ENCODE results near the gene SOWAHC. TPM values are rescaled to one million over a fixed set of nuclear protein-coding genes. Genes with fewer than 3 reads are reported as not detected.

Gene SOWAHC
- total and polyA plus RNA-seq, 2 of the 13 experiments (the other 11 are each of a cell fraction or from before 2014, with no cell fraction given) = 21.2 to 22.5 TPM

DNA sequence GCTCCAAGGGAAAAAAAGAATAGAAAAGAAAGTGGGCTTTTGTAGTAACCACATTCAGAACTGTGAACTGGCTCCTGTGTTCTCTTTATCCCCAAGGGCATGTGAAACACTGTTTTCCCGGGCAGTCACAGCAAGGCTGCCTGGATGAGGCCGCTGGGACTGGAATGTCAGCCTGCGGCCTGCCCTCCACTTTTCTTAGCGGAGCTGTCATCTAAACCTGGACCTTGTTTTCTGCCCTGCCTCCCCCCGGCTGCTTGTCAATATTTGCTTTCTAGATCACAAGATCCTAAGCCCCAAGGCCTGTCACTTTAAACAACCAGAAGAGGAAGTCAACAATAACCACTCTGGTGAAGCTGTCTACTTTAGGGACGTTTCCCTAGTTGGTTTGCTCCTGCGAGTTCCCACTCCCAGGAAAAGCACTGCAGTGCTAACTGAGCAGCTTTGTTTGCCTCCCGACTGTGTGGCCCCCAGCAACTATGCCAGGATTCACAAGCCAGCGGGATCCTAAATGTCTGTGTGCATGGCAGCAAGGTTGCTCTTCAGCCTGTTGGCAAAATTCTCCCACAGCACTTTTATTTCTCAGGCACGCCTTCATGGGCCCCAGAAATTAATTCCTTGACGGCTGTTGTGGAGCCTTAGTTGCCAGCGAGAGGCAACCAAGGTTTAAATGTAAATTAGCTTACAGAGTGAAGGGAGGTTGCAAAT, 30.6 kb downstream of the SOWAHC start (continued):
- TF ChIP-seq KLF9 (CRISPR knock-in tag; IDR thresholded peaks at IDR 0.05; ENCODE audit: low read depth) (0 out of 2 replicates have a peak, but pooled peaks have one; percentile 56), ZNF235 (CRISPR knock-in tag; IDR thresholded peaks at IDR 0.05; ENCODE audit: borderline replicate concordance) (peak; percentile 93; the same call in 1 of the 2 replicates), RERE (CRISPR knock-in tag; IDR thresholded peaks at IDR 0.05; ENCODE audit: low read depth) (peak; percentile 98), SOX13 (IDR thresholded peaks at IDR 0.05) (peak; percentile 83), SOX13 (CRISPR knock-in tag; conservative IDR thresholded peaks at IDR 0.05 in 1 of 2, IDR thresholded peaks at IDR 0.05 in 1 of 2) (peak in 1 of 2 experiments; percentile 96; a peak in 2 of 4 replicates), ZNF562 (CRISPR knock-in tag; IDR thresholded peaks at IDR 0.05; ENCODE audit: borderline replicate concordance) (no peak), ZMYM4 (CRISPR knock-in tag; IDR thresholded peaks at IDR 0.05) (peak; percentile 98), SMAD3 (CRISPR knock-in tag; IDR thresholded peaks at IDR 0.05) (peak; percentile 99), ZNF317 (CRISPR knock-in tag; IDR thresholded peaks at IDR 0.05) (peak; percentile 59), ZSCAN25 (CRISPR knock-in tag; IDR thresholded peaks at IDR 0.05) (peak; percentile 93), GPN1 (CRISPR knock-in tag; IDR thresholded peaks at IDR 0.05; ENCODE audit: borderline replicate concordance) (no peak), ZFP36L1 (CRISPR knock-in tag; IDR thresholded peaks at IDR 0.05) (no peak), RCOR2 (CRISPR knock-in tag; IDR thresholded peaks at IDR 0.05) (peak; percentile 97), EHMT2 (IDR thresholded peaks at IDR 0.05; ENCODE audit: borderline replicate concordance, low read depth, low read length) (no peak; the same call in 1 of the 2 replicates), IRF1 (CRISPR knock-in tag; IDR thresholded peaks at IDR 0.05; ENCODE audit: low read depth) (peak; percentile 92; the same call in 1 of the 2 replicates), POLR2A (IDR thresholded peaks at IDR 0.05; ENCODE audit: insufficient read depth in 1 of 2, low read depth in 2 of 2, low read length in 2 of 2) (peak; percentile 79 to 84)
- TF ChIP-seq, protein P1, sequence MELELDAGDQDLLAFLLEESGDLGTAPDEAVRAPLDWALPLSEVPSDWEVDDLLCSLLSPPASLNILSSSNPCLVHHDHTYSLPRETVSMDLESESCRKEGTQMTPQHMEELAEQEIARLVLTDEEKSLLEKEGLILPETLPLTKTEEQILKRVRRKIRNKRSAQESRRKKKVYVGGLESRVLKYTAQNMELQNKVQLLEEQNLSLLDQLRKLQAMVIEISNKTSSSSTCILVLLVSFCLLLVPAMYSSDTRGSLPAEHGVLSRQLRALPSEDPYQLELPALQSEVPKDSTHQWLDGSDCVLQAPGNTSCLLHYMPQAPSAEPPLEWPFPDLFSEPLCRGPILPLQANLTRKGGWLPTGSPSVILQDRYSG (CRISPR knock-in tag; IDR thresholded peaks at IDR 0.05) = peak; percentile 68; the same call in 1 of the 2 replicates
- TF ChIP-seq, protein P2, sequence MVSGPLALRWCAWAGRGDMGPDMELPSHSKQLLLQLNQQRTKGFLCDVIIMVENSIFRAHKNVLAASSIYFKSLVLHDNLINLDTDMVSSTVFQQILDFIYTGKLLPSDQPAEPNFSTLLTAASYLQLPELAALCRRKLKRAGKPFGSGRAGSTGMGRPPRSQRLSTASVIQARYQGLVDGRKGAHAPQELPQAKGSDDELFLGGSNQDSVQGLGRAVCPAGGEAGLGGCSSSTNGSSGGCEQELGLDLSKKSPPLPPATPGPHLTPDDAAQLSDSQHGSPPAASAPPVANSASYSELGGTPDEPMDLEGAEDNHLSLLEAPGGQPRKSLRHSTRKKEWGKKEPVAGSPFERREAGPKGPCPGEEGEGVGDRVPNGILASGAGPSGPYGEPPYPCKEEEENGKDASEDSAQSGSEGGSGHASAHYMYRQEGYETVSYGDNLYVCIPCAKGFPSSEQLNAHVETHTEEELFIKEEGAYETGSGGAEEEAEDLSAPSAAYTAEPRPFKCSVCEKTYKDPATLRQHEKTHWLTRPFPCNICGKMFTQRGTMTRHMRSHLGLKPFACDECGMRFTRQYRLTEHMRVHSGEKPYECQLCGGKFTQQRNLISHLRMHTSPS (CRISPR knock-in tag; IDR thresholded peaks at IDR 0.05; ENCODE audit: low read depth) = peak; percentile 94
- TF ChIP-seq, protein P3, sequence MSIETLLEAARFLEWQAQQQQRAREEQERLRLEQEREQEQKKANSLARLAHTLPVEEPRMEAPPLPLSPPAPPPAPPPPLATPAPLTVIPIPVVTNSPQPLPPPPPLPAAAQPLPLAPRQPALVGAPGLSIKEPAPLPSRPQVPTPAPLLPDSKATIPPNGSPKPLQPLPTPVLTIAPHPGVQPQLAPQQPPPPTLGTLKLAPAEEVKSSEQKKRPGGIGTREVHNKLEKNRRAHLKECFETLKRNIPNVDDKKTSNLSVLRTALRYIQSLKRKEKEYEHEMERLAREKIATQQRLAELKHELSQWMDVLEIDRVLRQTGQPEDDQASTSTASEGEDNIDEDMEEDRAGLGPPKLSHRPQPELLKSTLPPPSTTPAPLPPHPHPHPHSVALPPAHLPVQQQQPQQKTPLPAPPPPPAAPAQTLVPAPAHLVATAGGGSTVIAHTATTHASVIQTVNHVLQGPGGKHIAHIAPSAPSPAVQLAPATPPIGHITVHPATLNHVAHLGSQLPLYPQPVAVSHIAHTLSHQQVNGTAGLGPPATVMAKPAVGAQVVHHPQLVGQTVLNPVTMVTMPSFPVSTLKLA (IDR thresholded peaks at IDR 0.05) = peak; percentile 78
